HUES48 (cell line): ENCODE data around the gene TUT1.
A peak's percentile ranks its signal among the peaks of the same experiment; 100 is the strongest.

Experiments used
- H3K27ac ChIP-seq: one replicate; pipeline ENCODE4 v1.7.0; 2013; ENCODE audit warnings: low read depth, low read length, inconsistent platforms
- H3K27me3 ChIP-seq: 2 replicates; pipeline ENCODE4 v1.6.1; 2013; ENCODE audit warnings: mild to moderate bottlenecking, low read length; ENCODE audit not compliant: control insufficient read depth, insufficient read depth
- H3K36me3 ChIP-seq: 2 replicates; pipeline ENCODE4 v1.6.1; 2013; ENCODE audit warnings: low read length; ENCODE audit not compliant: control insufficient read depth, insufficient read depth
- H3K4me1 ChIP-seq: 2 replicates; pipeline ENCODE4 v1.6.1; 2013; ENCODE audit warnings: mild to moderate bottlenecking, low read length; ENCODE audit not compliant: control insufficient read depth, insufficient read depth
- H3K4me3 ChIP-seq: 2 replicates; pipeline ENCODE4 v1.5.1; 2013; ENCODE audit warnings: mild to moderate bottlenecking, low read depth, low read length
- H3K9ac ChIP-seq: 2 replicates; pipeline ENCODE4 v1.6.1; 2013; ENCODE audit warnings: mild to moderate bottlenecking, low read depth, low read length, moderate library complexity
- H3K9me3 ChIP-seq: 2 replicates; pipeline ENCODE4 v1.6.1; 2013; ENCODE audit warnings: low read length; ENCODE audit not compliant: control insufficient read depth, insufficient read depth

TUT1 gene

GRCh38 chr11:62545437-62546243, 45.7 kb downstream of the TUT1 start:
- peaks cover 18% of the 10 kb centered on the region for H3K4me1 ChIP-seq

GRCh38 chr11:62544581-62545436, 46.5 kb downstream of the TUT1 start:
- H3K36me3 ChIP-seq: no peaks in the 10 kb centered on the region
- H3K27ac ChIP-seq: peak overlapping the region; percentile 54
- no peak overlapping the region for H3K9ac ChIP-seq
- peaks cover 68% of the 10 kb centered on the region for H3K27me3 ChIP-seq
- peak overlapping the region; percentile 76 for H3K4me3 ChIP-seq
- H3K9me3 ChIP-seq: no peaks in the 10 kb centered on the region
- H3K4me1 ChIP-seq: peaks cover 18% of the 10 kb centered on the region

More at GRCh38 chr11:62545437-62546243, 45.7 kb downstream of the TUT1 start:
- peak overlapping the region; percentile 54 for H3K27ac ChIP-seq
- peak overlapping the region; percentile 76 for H3K4me3 ChIP-seq
- H3K36me3 ChIP-seq: no peaks in the 10 kb centered on the region
- no peaks in the 10 kb centered on the region for H3K9me3 ChIP-seq
- peaks cover 68% of the 10 kb centered on the region for H3K27me3 ChIP-seq
- no peak overlapping the region for H3K9ac ChIP-seq

- Histone ChIP-seq H3K4me3 (peak overlapping the region; percentile 33; the same call in 1 of the 2 replicates), H3K27me3 (peaks cover 64% of the 10 kb centered on the region), H3K27ac (no peak overlapping the region), H3K9ac (no peak overlapping the region), H3K9me3 (no peaks in the 10 kb centered on the region), H3K4me1 (peaks cover 18% of the 10 kb centered on the region), H3K36me3 (no peaks in the 10 kb centered on the region)
Observed at GRCh38 chr11:62543680-62544444, 47.5 kb downstream of the TUT1 start.

- Histone ChIP-seq H3K9me3 (no peaks in the 10 kb centered on the region), H3K4me1 (peaks cover 17% of the 10 kb centered on the region), H3K27me3 (peaks cover 55% of the 10 kb centered on the region), H3K4me3 (peak overlapping the region; percentile 32; the same call in 1 of the 2 replicates), H3K27ac (no peak overlapping the region), H3K9ac (no peak overlapping the region), H3K36me3 (no peaks in the 10 kb centered on the region)
Observed at GRCh38 chr11:62542750-62543567, 48.4 kb downstream of the TUT1 start.

GRCh38 chr11:62542111-62542745, 49.1 kb downstream of the TUT1 start:
- Histone ChIP-seq H3K9ac (no peak overlapping the region), H3K36me3 (no peaks in the 10 kb centered on the region), H3K27me3 (peaks cover 48% of the 10 kb centered on the region), H3K4me3 (peak overlapping the region; percentile 32; the same call in 1 of the 2 replicates), H3K4me1 (peaks cover 11% of the 10 kb centered on the region), H3K9me3 (no peaks in the 10 kb centered on the region), H3K27ac (no peak overlapping the region)

GRCh38 chr11:62540804-62541701, 50.3 kb downstream of the TUT1 start:
- Histone ChIP-seq H3K36me3 (no peaks in the 10 kb centered on the region), H3K27ac (no peak overlapping the region), H3K4me3 (no peak overlapping the region), H3K4me1 (peaks cover 11% of the 10 kb centered on the region), H3K27me3 (peaks cover 38% of the 10 kb centered on the region), H3K9me3 (no peaks in the 10 kb centered on the region), H3K9ac (no peak overlapping the region)

- no peaks in the 10 kb centered on the region for H3K36me3 ChIP-seq
- no peaks in the 10 kb centered on the region for H3K9me3 ChIP-seq
- H3K27me3 ChIP-seq: peaks cover 21% of the 10 kb centered on the region
- no peak overlapping the region for H3K4me3 ChIP-seq
- H3K4me1 ChIP-seq: peaks cover 4% of the 10 kb centered on the region
- no peak overlapping the region for H3K27ac ChIP-seq
- no peak overlapping the region for H3K9ac ChIP-seq
Observed at GRCh38 chr11:62539238-62539925, 51.9 kb downstream of the TUT1 start.

GRCh38 chr11:62538470-62539237, 52.7 kb downstream of the TUT1 start:
- Histone ChIP-seq H3K9me3 (no peaks in the 10 kb centered on the region), H3K4me3 (no peak overlapping the region), H3K36me3 (peaks cover 2% of the 10 kb centered on the region), H3K27me3 (peaks cover 14% of the 10 kb centered on the region), H3K9ac (no peak overlapping the region), H3K4me1 (peaks cover 4% of the 10 kb centered on the region), H3K27ac (no peak overlapping the region)
